Activated T-cell treated with anti-CD3 and anti-CD28 coated beads, Interleukin-2, amount 50 U/mL, for 72 hours (primary cell): ENCODE data around the gene TNFAIP8. TPM values are rescaled to one million over a fixed set of nuclear protein-coding genes. Genes with fewer than 3 reads are reported as not detected.
"Not testable (repeated sequence)": the region's sequence is repeated elsewhere in the genome, so short reads cannot be mapped to it uniquely, and the experiment has no call there.

Source experiments
- ATAC-seq, 2 donors: fragments of 150-1000 bp; cut with Tn5 transposase; replicated peaks in 1 of 2; 2 replicates each; pipeline ENCODE4 v1.10.0; 2021; ENCODE audit warnings: moderate library complexity in 2 of 2, mild to moderate bottlenecking in 1 of 2
- DNase-seq, 2 donors: peaks; one replicate each; pipeline ENCODE4 v3.0.0; 2021 to 2022; ENCODE audit warnings: mixed read lengths in 1 of 2
- H3K27ac Mint-ChIP-seq: one replicate; pipeline ENCODE4 v1.8.0; 2022; ENCODE audit warnings: mild to moderate bottlenecking, moderate library complexity, mixed read lengths
- H3K27me3 Mint-ChIP-seq: one replicate; pipeline ENCODE4 v1.8.0; 2022; ENCODE audit warnings: low read depth, mixed read lengths
- H3K36me3 Mint-ChIP-seq, 2 donors: one replicate each; pipeline ENCODE4 v1.8.0; 2022; ENCODE audit warnings: mixed read lengths in 2 of 2, mild to moderate bottlenecking in 1 of 2; ENCODE audit not compliant: insufficient read depth in 2 of 2
- H3K4me1 Mint-ChIP-seq: one replicate; pipeline ENCODE4 v1.8.0; 2022; ENCODE audit warnings: low read depth, mixed read lengths
- H3K4me3 Mint-ChIP-seq, 2 donors: one replicate each; pipeline ENCODE4 v1.8.0; 2022; ENCODE audit warnings: mild to moderate bottlenecking in 2 of 2, mixed read lengths in 2 of 2, moderate library complexity in 2 of 2
- H3K9me3 Mint-ChIP-seq, 2 donors: one replicate each; pipeline ENCODE4 v1.8.0; 2022; ENCODE audit warnings: mixed read lengths in 2 of 2
- total RNA-seq, 2 donors: library from RNA; stranded (reverse); gene quantifications; one replicate each; pipeline ENCODE4 v1.2.3, GENCODE V29; 2022

TNFAIP8 gene
- total RNA-seq, 2 donors from 2014 or later = 117 to 137 TPM

DNA sequence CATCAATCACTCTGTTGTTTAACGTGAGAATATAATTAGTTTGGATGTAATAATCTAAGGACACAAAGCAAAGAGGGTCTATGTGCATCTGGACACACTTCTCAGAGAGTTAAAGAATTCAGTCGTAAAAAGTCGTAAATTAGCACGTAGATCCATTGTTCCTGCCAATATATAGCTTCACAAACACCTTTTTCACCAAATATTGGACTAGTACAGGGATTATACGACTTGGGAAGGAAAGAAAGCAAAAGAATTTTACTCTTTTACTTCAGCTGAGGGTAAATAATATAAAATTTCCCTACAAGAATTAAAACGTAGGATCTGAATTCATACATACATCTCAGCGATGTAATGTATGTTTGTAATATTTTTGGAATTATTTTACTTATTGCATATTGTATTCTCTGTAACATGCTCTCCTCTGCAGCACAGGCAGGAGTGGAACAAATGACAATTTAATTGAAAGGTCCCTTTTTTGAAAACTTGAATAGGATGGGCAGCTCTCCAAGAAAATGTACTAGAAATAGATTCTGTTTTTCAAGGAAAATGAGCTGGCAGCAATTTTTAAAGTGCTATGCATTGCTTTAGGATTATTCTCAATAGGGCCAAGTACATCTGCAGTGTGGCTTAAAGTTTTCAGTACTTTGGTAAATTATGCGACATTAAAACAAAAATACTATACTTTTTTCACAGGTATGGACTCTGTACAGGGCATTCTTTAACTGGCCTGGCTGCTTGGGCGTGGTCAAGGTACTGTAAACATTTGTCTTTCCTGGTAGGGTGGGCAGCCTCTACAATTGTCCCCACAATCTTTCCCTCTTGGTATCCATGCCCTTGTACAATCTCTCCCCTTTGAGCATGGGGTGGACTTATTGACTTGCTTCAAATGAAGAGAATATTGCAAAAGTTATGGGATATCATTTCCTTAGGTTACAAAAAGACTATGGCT, 56.7 kb downstream of the TNFAIP8 start:
- H3K27ac Mint-ChIP-seq = peak overlapping the region; percentile 93
- no peaks in the 10 kb centered on the region for H3K27me3 Mint-ChIP-seq
- H3K4me3 Mint-ChIP-seq = peak overlapping the region; percentile 94 to 96

DNA sequence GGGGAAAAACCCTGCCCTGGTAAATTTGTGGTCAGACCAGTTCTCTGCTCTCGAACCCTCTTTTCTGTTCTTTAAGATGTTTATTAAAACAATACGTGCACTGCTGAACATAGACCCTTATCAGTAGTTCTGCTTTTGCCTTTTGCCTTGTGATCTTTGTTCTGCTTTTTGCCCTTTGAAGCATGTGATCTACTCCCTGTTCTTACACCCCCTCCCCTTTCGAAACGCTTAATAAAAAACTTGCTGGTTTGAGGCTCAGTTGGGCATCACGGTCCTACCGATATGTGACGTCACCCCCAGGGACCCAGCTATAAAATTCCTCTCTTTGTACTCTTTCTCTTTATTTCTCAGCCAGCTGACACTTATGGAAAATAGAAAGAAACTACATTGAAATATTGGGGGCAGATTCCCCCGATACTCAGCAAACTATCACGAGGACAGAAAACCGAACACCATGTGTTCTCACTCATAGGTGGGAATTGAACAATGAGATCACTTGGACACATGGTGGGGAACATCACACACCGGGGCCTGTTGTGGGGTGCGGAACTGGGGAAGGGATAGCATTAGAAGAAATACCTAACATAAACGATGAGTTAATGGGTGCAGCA, 58.4 kb downstream of the TNFAIP8 start:
- H3K4me3 Mint-ChIP-seq, H3K27ac Mint-ChIP-seq, ATAC-seq, H3K9me3 Mint-ChIP-seq, H3K36me3 Mint-ChIP-seq, DNase-seq, H3K27me3 Mint-ChIP-seq: not testable (repeated sequence)
- peaks cover 53% of the 10 kb centered on the region for H3K4me1 Mint-ChIP-seq

More for the DNA sequence above, 56.7 kb downstream of the TNFAIP8 start:
- Mint-ChIP-seq H3K36me3 (no peaks in the 10 kb centered on the region), H3K9me3 (no peaks in the 10 kb centered on the region), H3K4me1 (peaks cover 45% of the 10 kb centered on the region)
- DNase-seq (no peak), ATAC-seq (no peak)

DNA sequence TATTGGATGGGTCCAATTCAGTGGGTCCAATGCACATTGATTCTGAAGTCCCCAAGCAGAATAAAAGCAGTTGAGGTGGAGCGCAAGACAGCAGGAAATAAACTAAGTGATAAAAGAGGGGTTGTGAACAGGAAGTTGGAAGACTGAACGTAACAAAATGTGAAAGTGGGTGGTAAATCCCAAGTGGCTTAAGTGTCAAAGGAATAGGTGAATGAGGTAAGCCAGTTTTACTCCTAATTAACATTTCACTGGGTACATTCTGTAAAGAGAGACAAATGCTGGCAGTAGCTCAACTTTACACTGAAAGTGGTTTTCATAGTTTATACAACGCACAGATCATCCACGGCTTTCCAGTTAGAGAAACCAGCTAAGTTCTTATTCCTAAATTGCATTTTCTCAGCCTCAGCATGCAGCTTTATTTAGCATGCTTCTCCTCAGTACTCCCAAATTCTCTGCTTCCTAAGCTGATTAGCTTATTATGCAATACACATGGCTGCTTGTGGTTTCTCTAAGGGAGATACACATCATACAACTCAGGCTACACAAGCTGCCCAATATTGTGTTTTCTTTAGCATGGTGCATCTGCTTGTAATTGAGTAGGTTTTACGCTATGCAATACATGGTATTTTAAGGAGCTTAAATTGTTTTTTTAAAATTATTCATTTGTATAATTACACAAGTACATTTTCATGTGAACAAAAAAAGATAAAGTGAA, 62.2 kb downstream of the TNFAIP8 start:
- Mint-ChIP-seq H3K27ac (no peak overlapping the region), H3K9me3 (no peaks in the 10 kb centered on the region), H3K36me3 (no peaks in the 10 kb centered on the region), H3K4me3 (peak overlapping the region in 1 of 2 donors; percentile 42), H3K27me3 (no peaks in the 10 kb centered on the region), H3K4me1 (peaks cover 22% of the 10 kb centered on the region)
- DNase-seq (no peak), ATAC-seq (no peak)

DNA sequence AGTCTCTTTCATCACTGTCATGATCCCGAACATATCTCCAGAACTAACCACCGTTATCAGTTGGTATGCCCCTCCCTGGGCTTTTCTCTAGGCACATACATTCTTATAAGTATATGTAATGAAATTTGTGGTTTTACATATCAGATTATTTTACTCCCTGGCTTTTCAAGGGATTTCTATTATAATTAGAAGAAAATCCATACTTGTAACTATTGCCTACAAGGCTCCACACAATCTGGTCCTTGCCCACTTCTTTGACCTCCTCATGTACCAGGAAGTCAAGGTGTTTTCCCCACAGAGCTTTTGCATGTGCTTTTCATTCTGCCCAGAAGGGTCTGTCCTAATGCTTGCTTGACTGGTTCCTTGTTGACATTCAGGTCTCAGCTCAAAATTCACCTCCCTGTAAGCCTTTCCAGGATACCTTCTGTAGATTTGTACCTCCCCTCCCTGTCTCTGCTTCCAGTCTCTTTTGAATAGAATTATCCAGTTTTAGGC, 62.8 kb downstream of the TNFAIP8 start:
- H3K27me3 Mint-ChIP-seq = no peaks in the 10 kb centered on the region
- DNase-seq (no peak), ATAC-seq (no peak)
- H3K36me3 Mint-ChIP-seq = no peaks in the 10 kb centered on the region
- no peaks in the 10 kb centered on the region for H3K9me3 Mint-ChIP-seq
- no peak overlapping the region for H3K27ac Mint-ChIP-seq
- no peak overlapping the region for H3K4me3 Mint-ChIP-seq
- H3K4me1 Mint-ChIP-seq = peaks cover 22% of the 10 kb centered on the region

DNA sequence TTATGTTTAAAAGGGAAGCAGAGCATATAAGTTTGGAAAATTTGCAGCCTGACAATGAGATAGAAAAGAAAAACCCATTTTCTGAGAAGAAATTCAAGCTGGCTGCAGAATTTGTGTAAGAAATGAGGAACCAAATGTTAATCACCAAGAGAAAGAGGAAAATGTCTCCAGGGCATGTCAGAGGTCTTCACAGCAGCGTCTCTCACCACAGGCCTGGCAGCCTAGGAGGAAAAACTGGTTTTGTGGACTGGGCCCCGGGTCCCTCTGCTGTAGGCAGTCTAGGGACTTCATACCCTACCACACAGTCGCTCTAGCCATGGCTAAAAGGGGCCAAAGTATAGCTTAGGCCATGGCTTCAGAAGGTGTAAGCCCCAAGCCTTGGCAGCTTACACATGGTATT, 64.3 kb downstream of the TNFAIP8 start:
- Mint-ChIP-seq H3K27me3 (no peaks in the 10 kb centered on the region), H3K27ac (no peak overlapping the region)

DNA sequence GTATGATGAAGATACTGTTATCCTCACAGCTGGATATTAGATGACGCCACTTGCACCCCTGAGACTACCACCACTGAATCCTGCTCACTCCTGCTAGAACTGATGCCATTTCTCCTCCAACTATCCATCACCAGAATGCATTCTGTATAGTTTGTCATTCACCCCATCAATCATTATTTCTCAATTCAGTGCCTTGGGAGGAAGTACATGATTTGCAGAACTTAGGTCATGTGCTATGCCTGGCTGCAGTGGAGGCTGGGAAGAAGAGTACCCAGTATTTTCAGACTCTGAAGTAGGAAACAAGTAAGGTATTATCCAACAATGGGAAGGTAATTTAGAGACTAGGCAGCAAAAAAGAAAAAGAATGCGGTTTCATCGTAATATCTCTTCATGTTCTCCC, 70.2 kb downstream of the TNFAIP8 start:
- Mint-ChIP-seq H3K4me3 (no peak overlapping the region), H3K27ac (no peak overlapping the region), H3K9me3 (no peaks in the 10 kb centered on the region), H3K4me1 (no peaks in the 10 kb centered on the region), H3K27me3 (no peaks in the 10 kb centered on the region), H3K36me3 (no peaks in the 10 kb centered on the region)
- no peak for ATAC-seq
- DNase-seq = no peak

More for the DNA sequence above, 64.3 kb downstream of the TNFAIP8 start:
- ATAC-seq = no peak
- DNase-seq = no peak
- no peaks in the 10 kb centered on the region for H3K36me3 Mint-ChIP-seq
- H3K4me3 Mint-ChIP-seq = no peak overlapping the region
- no peaks in the 10 kb centered on the region for H3K9me3 Mint-ChIP-seq
- H3K4me1 Mint-ChIP-seq = peaks cover 17% of the 10 kb centered on the region

DNA sequence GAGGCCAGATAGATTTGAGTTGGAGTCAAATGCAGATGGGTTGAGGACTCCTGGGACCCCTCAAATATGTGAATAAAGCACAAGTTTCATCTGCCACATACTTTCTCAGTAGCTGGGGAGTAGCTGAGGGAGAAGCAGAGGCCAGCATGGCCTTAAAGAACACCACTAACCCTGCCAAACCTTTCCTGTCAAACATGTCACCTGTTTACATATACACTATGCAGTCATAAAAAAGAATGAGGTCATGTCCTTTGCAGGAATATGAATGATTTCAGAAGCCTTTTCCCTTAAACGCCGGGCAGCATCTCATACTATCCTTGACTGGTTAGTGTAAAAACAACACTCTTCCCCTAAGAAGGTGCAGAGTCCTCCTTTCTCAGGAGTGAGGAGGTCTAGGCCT, 71.2 kb downstream of the TNFAIP8 start:
- no peak for ATAC-seq
- Mint-ChIP-seq H3K36me3 (no peaks in the 10 kb centered on the region), H3K4me3 (no peak overlapping the region), H3K27me3 (no peaks in the 10 kb centered on the region), H3K9me3 (no peaks in the 10 kb centered on the region), H3K4me1 (no peaks in the 10 kb centered on the region), H3K27ac (no peak overlapping the region)
- no peak for DNase-seq

DNA sequence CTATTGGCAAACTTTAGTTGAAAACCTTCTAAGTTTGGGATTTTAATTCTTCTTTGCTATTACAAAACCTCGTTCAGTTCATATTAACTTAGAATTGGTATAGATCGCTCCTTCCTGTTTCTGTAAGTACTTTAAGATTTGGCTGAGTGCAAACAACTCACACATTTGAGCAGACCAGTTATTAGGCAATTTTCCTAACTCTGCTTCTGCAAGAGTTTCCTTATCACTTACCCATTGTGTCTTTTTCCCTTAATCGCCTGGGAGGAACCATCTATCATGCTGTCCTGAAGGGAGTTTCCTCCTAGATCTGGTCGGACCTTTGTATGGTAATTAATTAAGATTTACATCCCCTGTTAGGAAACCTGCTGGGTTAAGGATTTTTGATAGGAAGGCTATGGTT, 71.8 kb downstream of the TNFAIP8 start:
- not testable (repeated sequence) for DNase-seq, H3K4me3 Mint-ChIP-seq, H3K4me1 Mint-ChIP-seq, H3K9me3 Mint-ChIP-seq, H3K27me3 Mint-ChIP-seq, H3K27ac Mint-ChIP-seq, H3K36me3 Mint-ChIP-seq, ATAC-seq

DNA sequence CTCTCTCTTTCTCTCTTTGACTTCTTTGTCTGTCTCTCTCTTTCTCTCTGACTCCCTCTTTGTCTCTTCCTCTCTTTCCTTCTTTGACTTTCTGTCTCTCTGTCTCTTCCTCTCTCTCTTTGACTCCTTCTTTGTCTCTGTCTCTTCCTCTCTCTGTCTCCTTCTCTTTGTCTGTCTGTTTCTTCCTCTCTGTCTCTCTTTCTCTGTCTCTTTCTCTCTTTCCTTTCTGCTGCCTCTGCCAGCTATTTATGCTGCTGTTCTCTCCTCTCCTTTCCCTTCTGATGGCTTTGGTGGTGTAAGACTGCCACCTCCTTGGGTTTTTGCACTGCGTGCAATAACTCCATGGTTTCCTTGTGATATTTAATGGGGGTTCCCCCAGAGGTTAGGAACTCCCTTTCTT, 72.3 kb downstream of the TNFAIP8 start:
- H3K36me3 Mint-ChIP-seq, DNase-seq, ATAC-seq, H3K4me1 Mint-ChIP-seq, H3K9me3 Mint-ChIP-seq, H3K4me3 Mint-ChIP-seq, H3K27me3 Mint-ChIP-seq, H3K27ac Mint-ChIP-seq: not testable (repeated sequence)

DNA sequence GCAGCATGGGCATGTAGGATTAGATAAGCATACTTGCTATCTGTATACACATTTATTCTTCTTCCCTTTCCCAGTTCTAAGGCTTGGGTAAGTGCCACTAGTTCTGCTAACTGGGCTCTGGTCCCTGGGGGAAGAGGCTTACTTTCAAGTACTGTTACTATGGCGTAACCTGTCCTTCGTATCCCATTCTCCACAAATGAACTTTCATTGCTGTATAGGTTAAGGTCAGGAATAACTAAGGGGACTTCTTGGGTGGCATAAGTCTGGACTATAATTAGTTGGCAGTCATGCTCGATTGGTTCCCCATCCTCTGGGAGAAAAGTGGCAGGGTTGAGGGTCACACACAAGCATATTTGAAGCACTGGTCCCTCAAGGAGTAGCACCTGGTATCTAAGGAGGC, 72.8 kb downstream of the TNFAIP8 start:
- H3K27ac Mint-ChIP-seq, H3K4me3 Mint-ChIP-seq, H3K9me3 Mint-ChIP-seq, H3K36me3 Mint-ChIP-seq, H3K4me1 Mint-ChIP-seq, ATAC-seq, H3K27me3 Mint-ChIP-seq, DNase-seq: not testable (repeated sequence)

DNA sequence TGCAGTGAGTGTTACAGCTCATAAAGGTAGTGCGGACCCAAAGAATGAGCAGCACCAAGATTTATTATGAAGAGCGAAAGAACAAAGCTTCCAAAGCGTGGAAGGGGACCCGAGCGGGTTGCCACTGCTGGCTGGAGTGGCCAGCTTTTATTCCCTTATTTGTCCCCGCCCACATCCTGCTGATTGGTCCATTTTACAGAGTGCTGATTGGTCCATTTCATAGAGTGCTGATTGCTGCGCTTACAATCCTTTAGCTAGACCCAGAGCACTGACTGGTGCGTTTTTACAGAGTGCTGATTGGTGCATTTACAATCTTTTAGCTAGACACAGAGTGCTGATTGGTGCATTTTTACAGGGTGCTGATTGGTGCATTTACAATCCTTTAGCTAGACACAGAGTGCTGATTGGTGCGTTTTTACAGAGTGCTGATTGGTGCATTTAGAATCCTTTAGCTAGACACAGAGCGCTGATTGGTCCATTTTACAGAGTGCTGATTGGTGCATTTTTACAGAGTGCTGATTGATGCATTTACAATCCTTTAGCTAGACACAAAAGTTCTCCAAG, 76.9 kb downstream of the TNFAIP8 start:
- H3K27ac Mint-ChIP-seq, H3K4me3 Mint-ChIP-seq, H3K27me3 Mint-ChIP-seq, H3K36me3 Mint-ChIP-seq, H3K4me1 Mint-ChIP-seq, ATAC-seq, H3K9me3 Mint-ChIP-seq, DNase-seq: not testable (repeated sequence)

DNA sequence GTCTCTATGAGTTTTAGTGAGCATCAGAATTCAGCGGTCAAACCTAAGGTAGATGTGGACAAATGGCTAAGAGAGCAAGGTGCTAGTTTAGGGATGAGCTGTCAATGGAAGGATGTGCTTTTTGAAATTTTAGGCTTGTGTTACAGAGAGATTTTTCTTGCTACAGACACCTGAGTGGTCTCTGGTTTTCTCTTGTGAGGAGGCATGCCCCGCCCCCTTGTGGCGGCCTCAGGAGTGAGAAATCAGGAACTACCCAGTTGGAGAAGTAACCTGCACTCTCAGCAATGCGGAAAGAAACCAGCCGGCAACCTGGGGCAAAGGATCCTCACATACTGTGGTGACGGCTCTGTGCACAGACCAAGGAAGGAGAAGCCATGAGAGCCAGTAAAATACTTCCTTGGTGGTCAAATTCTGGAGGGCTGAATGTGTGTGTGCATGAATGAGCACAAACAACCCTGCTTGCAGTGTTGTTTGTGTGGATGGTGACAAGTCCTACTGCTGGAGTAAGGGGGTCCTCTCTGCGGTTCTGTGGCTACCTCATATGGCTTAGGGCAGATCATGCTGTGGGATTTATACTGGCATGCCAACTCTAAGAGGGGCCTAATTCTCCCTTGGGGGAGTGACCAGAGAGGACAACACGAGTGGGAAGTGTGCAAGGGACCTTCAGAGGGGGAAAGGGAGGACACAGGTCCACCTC, 79.8 kb downstream of the TNFAIP8 start:
- H3K4me3 Mint-ChIP-seq = peak overlapping the region in 1 of 2 donors; percentile 35
- peaks cover 9% of the 10 kb centered on the region for H3K4me1 Mint-ChIP-seq
- H3K36me3 Mint-ChIP-seq = peaks cover 0 to 1% of the 10 kb centered on the region in 2 donors
- no peaks in the 10 kb centered on the region for H3K9me3 Mint-ChIP-seq
- ATAC-seq (peak; percentile 65 to 79), DNase-seq (peak; percentile 73 to 77)
- no peak overlapping the region for H3K27ac Mint-ChIP-seq
- peaks cover 8% of the 10 kb centered on the region for H3K27me3 Mint-ChIP-seq
